Measurements from ENCODE around the gene MAN2B1.

The MAN2B1 gene

GRCh38 chr19:12611361-12611699, 55.2 kb downstream of the MAN2B1 start:
- DNase-seq (ENCODE audit: low read depth) = no peak

GRCh38 chr19:12610540-12611360, 55.8 kb downstream of the MAN2B1 start, which contains the start of the genes ZNF490 and ZNF791:
ZNF490 (minus strand) TSS chr19:12610813; CDS start chr19:12610680, 133 bp downstream.
ZNF791 (plus strand) TSS chr19:12610920; CDS start chr19:12611080, 160 bp downstream.
- peak; percentile 93 for DNase-seq (ENCODE audit: low read depth)

GRCh38 chr19:12607631-12608030, 58.9 kb downstream of the MAN2B1 start:
- DNase-seq (ENCODE audit: low read depth) = no peak

- DNase-seq (ENCODE audit: low read depth) = no peak
Observed at GRCh38 chr19:12606796-12607195, 59.7 kb downstream of the MAN2B1 start.

GRCh38 chr19:12603714-12604113, 62.8 kb downstream of the MAN2B1 start:
- DNase-seq (ENCODE audit: low read depth) = no peak

- no peak for DNase-seq (ENCODE audit: low read depth)
Observed at GRCh38 chr19:12597594-12597993, 68.9 kb downstream of the MAN2B1 start.

GRCh38 chr19:12596927-12597548, 69.5 kb downstream of the MAN2B1 start:
- no peak for DNase-seq (ENCODE audit: low read depth)
